Glomerular visceral epithelial cell (primary cell): Measurements from ENCODE around the gene LMOD3.

Source experiments
- DNase-seq: peaks from one replicate; pipeline ENCODE4 v3.0.0-alpha.2; 2016; ENCODE audit errors: extremely low spot score

LMOD3 gene

GRCh38 chr3:69091389-69092029 lies 30.9 kb downstream of the LMOD3 start:
- DNase-seq = no peak

GRCh38 chr3:69090021-69090420 lies 32.4 kb downstream of the LMOD3 start:
- peak; percentile 23 for DNase-seq

DNA sequence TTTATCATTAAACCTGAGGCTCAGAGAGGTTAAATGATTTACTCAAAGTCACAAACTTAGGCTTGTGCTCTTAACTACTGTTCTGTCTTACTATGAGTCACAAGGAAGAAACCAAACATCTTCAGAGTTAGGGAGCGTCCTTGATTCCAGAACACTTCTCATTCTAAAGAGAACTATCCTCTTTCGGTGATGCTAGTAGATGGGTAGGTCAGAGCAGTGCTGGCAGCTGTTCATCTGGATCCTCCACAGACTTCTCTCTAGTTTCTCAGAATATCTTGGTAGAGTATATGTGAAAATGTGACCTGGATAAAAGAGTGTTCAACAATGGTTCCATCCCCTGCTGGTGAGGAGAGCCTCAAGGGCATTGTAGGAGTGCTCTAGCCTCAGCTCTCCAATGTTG lies 34.3 kb downstream of the LMOD3 start:
- peak; percentile 38 for DNase-seq

GRCh38 chr3:69087030-69087791 lies 35.2 kb downstream of the LMOD3 start:
- no peak for DNase-seq

DNA sequence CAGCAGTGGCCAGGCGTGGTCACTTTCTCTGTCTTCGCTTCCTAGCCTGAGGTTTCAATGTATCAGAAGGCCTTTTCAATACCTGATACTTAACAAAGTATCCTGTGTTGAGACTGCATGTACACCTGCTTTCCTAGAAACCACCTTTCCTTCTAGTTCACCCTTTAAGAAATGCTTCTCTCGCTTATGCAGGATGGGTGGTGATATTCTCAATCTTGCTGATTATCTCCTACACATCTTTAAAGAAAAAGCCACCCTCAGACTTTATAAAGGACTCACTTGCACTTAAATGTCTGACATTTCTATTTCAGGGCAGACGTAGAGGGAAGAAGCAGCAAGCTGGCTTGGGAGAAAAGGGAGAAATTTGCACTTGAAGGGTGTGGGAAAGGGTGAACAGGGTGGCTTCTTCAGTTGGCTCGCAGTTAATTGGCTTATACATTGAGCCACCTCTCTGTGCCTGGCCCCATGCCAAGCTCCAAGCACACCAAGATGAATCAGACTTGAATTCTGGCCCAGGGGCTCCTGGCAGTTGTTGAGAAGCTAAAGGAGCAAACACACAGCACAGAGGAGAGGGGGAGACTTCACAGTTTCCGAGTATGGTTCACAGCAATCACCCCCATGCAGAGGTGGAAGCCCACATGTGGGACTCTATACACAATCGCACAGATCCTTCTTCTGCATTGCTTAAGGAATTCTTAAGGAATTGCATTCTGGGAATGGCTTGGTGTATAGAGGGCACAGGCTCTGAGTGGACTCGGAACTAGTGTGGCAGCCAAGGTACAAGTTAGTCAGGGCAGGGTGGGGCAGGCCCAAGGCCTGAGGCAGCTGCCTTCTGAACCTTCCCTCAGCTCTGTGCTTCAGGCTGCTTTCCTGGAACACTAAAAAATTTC lies 36.3 kb downstream of the LMOD3 start:
- peak; percentile 92 for DNase-seq

DNA sequence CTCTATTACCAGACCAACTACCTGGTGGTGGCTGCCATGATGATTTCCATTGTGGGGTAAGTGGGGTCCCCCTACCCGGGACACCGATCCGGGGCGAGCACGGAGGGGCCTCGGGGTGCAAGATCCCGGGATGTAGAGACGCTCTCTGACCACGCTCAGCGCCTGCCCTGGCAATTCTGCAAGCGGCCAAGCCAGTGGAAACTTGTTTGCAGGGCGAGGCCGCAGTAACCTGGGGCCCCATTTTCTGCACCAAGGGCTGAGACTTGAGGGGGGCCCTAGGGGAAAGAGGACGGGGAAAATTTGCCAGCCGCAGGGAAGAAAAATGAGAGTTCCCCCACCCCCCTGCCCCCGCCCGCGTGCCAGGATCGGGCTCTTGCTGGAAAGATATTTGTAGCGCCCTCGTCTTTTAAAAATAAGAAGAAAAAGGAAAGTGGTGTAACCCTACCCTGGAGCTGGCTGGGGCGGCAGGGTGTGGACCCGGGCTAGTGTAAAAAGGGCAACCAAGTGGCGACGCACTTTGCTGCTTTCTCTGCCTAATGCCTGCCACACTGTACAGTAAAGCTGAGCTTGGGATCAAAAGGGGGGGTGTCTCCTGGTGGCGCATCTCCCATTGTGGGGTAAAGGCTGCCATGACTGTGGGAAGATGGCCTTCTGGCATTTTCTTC lies 37.1 kb downstream of the LMOD3 start:
- no peak for DNase-seq

DNA sequence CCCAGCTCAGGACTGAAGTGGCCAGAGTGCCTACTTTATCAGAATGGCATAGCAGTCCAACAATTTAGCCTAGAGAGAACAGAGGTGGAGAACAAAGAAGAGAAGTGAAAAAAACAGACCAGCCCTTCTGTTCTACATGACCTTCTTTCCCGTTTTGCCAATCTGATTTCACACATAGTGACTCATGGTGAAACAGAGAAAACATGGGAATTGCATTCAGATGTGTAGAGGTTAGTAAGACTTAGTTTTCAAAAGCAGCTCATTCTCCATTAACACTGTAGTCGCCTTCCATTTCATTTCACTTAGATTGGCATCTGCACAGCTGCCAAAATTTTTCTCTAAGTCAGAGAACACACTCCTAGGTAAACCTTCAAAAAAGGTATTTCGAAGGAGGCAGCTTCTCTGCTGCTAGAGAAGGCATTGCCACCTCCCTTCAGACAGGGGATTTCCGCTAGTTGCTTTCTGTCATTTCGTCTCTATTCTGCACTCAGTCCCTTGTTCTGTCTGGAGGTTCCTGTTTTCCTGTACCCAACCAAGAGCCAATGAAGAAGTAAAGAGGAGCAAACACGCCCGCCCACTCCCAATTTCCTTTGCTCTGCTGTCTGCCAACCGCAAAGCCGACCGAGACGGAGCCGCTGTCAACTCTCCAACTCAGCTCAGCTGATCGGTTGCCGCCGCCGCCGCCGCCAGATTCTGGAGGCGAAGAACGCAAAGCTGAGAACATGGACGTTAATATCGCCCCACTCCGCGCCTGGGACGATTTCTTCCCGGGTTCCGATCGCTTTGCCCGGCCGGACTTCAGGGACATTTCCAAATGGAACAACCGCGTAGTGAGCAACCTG lies 37.8 kb downstream of the LMOD3 start, which contains the start of gene ARL6IP5:
Gene ARL6IP5, plus strand, starts transcription at position 612 of the 842 bp plus-strand sequence. Its CDS starts 111 bp downstream, at position 723.
- DNase-seq = peak; percentile 91

DNA sequence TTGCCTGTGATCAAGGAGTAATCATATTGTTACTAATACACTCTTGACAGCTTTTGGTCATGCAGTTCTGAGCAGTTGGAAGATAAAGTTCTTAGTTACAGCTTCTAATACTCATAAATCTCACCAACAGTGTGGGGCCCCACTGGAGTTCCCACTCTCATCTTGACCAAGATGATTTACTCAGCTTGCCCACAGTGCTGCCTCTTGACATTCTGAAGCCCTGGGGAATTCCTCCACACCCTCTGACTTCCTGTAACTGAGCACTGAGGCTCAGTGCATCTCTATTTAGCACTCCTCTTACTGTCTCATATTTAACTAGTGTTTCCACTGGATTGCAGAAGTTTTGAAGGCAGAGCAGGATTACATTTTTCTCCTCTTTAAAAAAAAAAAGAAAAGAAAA lies 39.6 kb downstream of the LMOD3 start:
- DNase-seq = peak; percentile 77

DNA sequence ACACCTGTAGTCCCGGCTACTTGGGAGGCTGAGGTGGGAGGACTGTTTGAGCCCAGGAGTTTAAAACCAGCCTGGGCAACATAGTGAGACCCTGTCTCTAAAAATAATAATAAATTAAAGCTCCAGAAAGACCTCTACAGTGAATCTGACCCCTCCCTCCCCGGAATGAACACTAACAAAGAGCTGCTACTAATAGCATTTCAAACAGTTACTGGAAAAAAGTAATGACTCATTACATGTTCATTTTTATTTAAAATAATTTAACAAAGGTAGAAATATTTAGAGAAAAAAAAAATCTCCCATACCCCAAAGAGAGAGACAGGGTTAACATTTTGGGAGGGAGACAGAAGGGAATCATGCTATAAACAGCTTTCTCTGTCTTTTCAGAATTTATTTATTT lies 40.0 kb downstream of the LMOD3 start:
- no peak for DNase-seq

DNA sequence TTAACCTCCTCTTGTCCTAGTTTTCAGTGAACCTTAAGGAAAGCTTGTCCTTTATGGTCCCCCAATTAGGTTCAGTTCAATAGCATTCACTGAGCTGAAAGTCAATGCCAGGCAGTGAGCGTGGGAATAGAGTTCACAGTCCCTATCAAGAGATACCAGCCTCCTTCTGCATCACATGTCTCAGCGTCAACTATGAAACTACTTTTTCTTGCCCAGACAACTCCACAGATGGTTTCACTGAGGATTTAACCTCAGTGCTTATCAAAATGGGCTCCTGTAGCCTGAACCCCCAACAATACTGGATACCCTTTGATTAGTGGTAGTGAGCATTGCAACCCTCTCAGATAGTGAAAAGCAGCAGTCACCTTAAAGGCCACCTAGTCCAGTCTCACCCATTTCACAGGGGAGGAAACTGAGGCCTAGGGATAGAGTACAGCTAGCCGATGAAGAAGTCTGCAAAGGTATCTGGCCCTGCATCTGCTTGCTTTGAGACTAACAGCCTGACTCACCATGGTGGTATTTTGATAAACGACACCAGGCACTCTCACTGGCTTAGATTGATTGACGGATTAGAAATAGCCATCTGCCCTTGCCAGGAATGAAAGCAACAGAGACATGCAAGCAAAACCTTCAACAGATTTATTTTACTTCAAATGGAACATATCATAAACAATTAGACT lies 40.7 kb downstream of the LMOD3 start:
- DNase-seq = peak; percentile 35

- DNase-seq = peak; percentile 84
These were observed 42.0 kb downstream of the LMOD3 start, which contains the start of gene UBA3 for GRCh38 chr3:69080233-69080920. UBA3 (minus strand) TSS chr3:69080365; CDS start chr3:69080353, 12 bp downstream.

DNA sequence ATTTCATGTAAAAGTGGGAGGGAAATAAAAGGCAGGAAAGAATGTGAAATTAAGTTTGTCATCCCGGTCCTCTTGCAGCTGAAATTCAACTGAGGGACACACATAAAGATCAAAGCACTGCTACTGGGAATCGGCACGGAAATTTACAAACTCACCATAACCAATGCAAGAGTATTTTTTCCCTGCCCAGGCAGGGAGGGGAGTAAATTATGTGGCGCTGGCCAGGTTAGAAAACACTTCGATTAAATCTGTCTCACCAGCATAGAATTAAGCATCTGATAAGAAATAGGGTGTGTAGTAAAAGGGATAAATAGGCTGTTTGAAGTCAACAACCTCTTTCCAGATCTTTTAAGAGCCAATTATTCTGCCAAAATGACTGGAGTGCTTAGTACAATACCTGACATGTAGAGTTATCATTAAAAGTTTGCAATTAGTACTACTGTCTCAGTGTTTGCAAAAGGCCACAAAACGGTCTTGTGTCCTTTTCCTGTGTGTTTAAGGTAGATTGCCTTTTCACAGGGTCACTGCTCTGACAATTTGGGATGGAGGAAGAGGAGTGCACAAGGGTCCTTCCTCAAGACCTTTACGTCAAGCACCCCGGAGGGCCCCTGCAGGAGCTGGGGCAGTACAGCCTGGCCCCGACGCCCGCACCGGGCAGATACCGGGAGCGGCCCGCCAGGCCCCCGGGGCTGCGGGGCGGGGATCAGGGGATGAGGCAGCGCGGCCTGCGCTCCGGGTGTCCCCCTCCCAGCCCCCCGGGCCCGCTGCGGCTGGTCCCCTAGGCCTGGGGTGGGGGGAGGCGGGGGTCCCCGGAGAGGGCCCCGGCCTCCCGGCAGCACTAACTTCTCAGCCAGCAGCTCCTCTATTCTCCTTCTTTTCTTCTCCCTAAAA lies 42.9 kb downstream of the LMOD3 start:
- no peak for DNase-seq

GRCh38 chr3:69072928-69073327 lies 49.5 kb downstream of the LMOD3 start:
- DNase-seq = no peak

DNA sequence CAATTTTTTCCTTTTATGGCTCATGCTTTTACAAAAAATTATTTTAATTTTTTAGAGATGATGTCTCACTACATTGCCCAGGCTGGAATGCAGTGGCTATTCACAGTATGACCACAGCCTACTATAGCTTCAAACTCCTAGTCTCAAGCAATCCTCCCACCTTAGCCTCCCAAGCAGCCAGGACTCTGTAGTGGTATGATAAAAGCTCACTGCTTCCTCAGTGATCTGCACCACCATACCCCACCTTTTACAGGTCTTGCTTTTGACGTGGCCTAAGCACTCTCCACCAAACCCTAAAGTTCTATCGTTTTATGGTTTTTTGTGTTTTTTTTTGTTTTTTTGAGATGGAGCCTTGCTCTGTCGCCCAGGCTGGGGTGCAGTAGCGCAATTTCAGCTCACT lies 56.3 kb downstream of the LMOD3 start:
- DNase-seq = no peak

DNA sequence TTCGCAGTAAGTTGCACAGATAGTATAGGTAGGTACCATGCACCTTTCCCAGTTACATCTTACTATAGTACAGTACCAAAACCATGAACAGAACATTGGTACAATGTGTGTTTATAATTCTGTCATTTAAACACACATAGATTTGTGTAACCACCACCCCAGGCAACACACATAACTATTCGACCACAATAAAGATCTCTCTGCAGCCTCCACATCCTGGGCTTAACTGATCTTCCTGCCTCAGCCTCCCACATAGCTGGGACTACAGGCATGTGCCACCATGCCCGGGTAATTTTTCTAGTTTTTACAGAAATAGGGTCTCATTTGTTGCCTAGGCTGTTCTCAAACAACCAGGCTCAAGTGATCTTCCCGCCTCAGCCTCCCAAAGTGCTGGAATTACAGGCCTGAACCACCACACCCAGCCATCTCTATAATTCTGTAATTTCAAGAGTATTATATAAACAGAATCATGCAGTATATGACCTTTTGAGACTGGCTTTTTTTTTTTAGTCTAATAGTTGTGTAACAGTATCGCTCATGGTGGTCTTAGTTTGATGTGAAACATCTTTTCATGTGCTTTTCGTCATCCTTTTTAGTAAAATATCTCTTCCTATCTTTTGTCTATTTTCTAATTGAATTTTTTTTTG lies 57.0 kb downstream of the LMOD3 start:
- DNase-seq = no peak

DNA sequence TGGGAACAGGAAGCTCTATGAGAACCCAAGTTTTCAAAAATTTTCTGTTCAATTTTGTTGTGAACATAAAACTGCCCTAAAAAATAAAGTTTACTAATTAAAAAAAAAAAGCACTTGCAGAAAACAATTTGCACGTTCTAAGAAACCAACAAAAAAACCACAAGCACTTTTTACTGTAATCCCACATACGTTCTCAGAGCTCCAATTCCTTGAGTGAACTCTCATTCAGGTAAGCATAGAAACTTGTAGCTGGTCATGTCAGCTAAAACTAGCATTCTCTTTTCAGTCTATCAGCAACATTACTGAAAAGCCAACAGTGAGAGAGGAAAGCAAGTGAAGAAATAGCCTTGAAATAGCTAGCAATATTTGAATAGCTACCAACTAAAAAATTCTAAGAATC lies 58.8 kb downstream of the LMOD3 start:
- DNase-seq = no peak

- no peak for DNase-seq
These were observed 62.7 kb downstream of the LMOD3 start for GRCh38 chr3:69059688-69060087.

DNA sequence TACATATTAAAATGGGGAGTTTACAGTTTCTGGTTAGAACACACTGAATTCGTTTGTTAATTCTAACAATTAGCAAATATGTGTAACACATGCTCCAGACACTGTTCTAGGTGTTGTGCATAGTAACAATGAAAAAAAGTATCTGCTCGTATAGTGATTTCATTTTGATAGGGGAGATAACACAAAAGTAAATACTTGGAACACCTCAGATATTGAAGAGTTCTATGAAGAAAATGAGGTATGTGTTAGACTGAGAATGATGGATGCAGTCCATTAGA lies 63.5 kb downstream of the LMOD3 start:
- DNase-seq = no peak
